CD4-positive, alpha-beta T cell treated with Interleukin-12 subunit alpha and Interleukin-12 subunit beta, for 1 hour (primary cell): ENCODE results near the gene TMEM259.
"Not testable (repeated sequence)": the region's sequence is repeated elsewhere in the genome, so short reads cannot be mapped to it uniquely, and the experiment has no call there.

ENCODE experiments used
- DNase-seq: peaks from one replicate; pipeline ENCODE4 v3.0.0-alpha.2; 2020

TMEM259 gene

GRCh38 chr19:1038978-1039645 lies 18.2 kb upstream of the TMEM259 start:
- DNase-seq: no peak

GRCh38 chr19:1037621-1038064 lies 16.7 kb upstream of the TMEM259 start:
- no peak for DNase-seq

GRCh38 chr19:1035998-1036621 lies 15.2 kb upstream of the TMEM259 start:
- DNase-seq: peak; percentile 33

GRCh38 chr19:1032264-1032867 lies 11.4 kb upstream of the TMEM259 start:
- no peak for DNase-seq

- peak; percentile 75 for DNase-seq
These were observed 7.4 kb upstream of the TMEM259 start for GRCh38 chr19:1028062-1028926.

GRCh38 chr19:1027650-1028061 lies 6.7 kb upstream of the TMEM259 start:
- no peak for DNase-seq

GRCh38 chr19:1026783-1027649 lies 6.1 kb upstream of the TMEM259 start:
- peak; percentile 37 for DNase-seq

- peak; percentile 66 for DNase-seq
These were observed 5.2 kb upstream of the TMEM259 start, which contains the start of gene CNN2 for GRCh38 chr19:1025960-1026782. CNN2 (plus strand) TSS chr19:1026608; CDS start chr19:1026662, 54 bp downstream.

- not testable (repeated sequence) for DNase-seq
These were observed 4.2 kb upstream of the TMEM259 start for GRCh38 chr19:1025080-1025479.

GRCh38 chr19:1023883-1024188 lies 2.9 kb upstream of the TMEM259 start:
- DNase-seq: not testable (repeated sequence)

- DNase-seq: no peak
These were observed 699 bp downstream of the TMEM259 start for GRCh38 chr19:1019980-1020867.

GRCh38 chr19:1019616-1019961 lies 1.3 kb downstream of the TMEM259 start:
- DNase-seq: no peak

GRCh38 chr19:1018932-1019615 lies 1.8 kb downstream of the TMEM259 start:
- DNase-seq: no peak

- no peak for DNase-seq
These were observed 2.5 kb downstream of the TMEM259 start for GRCh38 chr19:1018393-1018792.

- DNase-seq: no peak
These were observed 3.0 kb downstream of the TMEM259 start for GRCh38 chr19:1017906-1018305.

GRCh38 chr19:1017115-1017905 lies 3.6 kb downstream of the TMEM259 start:
- DNase-seq: no peak

GRCh38 chr19:1016647-1017114 lies 4.2 kb downstream of the TMEM259 start:
- DNase-seq: no peak

GRCh38 chr19:1015782-1016646 lies 4.9 kb downstream of the TMEM259 start:
- no peak for DNase-seq
